Hepatocyte (in vitro differentiated cells): Measurements from ENCODE around the gene PAK1. TPM values are rescaled to one million over a fixed set of nuclear protein-coding genes. Genes with fewer than 3 reads are reported as not detected.

Experiments
- DNase-seq: peaks from one replicate; pipeline ENCODE4 v3.0.0-alpha.2; 2016; ENCODE audit warnings: low spot score
- H2AFZ ChIP-seq: fragments of 200-600 bp; sonication (generic); 2 replicates; pipeline ENCODE4 v1.6.0; 2016; ENCODE audit warnings: antibody characterized with exemption, mild to moderate bottlenecking
- H3K27ac ChIP-seq: fragments of 200-600 bp; sonication (generic); 2 replicates; pipeline ENCODE4 v1.5.1; 2016; ENCODE audit warnings: mild to moderate bottlenecking
- H3K27me3 ChIP-seq: fragments of 200-600 bp; sonication (generic); 2 replicates; pipeline ENCODE4 v1.6.1; 2016
- H3K36me3 ChIP-seq: fragments of 200-600 bp; sonication (generic); replicated peaks from 2 replicates; pipeline ENCODE4 v1.5.1; 2016; ENCODE audit warnings: low read depth; ENCODE audit not compliant: insufficient read depth
- H3K4me1 ChIP-seq: fragments of 200-600 bp; sonication (generic); 2 replicates; pipeline ENCODE4 v1.5.1; 2016; ENCODE audit warnings: mild to moderate bottlenecking, moderate library complexity; ENCODE audit not compliant: insufficient read depth
- H3K4me2 ChIP-seq: fragments of 200-600 bp; sonication (generic); 2 replicates; pipeline ENCODE4 v1.6.0; 2016
- H3K4me3 ChIP-seq: fragments of 200-600 bp; sonication (generic); 2 replicates; pipeline ENCODE4 v1.5.1; 2016; ENCODE audit warnings: mild to moderate bottlenecking
- H3K79me2 ChIP-seq: fragments of 200-600 bp; sonication (generic); 2 replicates; pipeline ENCODE4 v1.6.0; 2017; ENCODE audit warnings: mild to moderate bottlenecking
- H3K9me2 ChIP-seq: fragments of 200-600 bp; sonication (generic); replicated peaks from 2 replicates; pipeline ENCODE4 v1.6.0; 2017; ENCODE audit warnings: mild to moderate bottlenecking; ENCODE audit not compliant: insufficient read depth
- H3K9me3 ChIP-seq: fragments of 200-600 bp; sonication (generic); 2 replicates; pipeline ENCODE4 v1.5.1; 2016; ENCODE audit warnings: low read depth, mild to moderate bottlenecking
- H4K20me1 ChIP-seq: fragments of 200-600 bp; sonication (generic); 2 replicates; pipeline ENCODE4 v1.6.0; 2016; ENCODE audit warnings: mild to moderate bottlenecking; ENCODE audit not compliant: insufficient read depth, poor library complexity, severe bottlenecking
- EZH2 ChIP-seq: fragments of 200-600 bp; sonication (generic); IDR thresholded peaks from 2 replicates; pipeline ENCODE4 v1.6.1; 2016; ENCODE audit warnings: antibody characterized with exemption, mild to moderate bottlenecking, borderline replicate concordance
- EZH2phosphoT487 ChIP-seq: fragments of 200-600 bp; sonication (generic); IDR thresholded peaks from one replicate; pipeline ENCODE4 v1.6.1; 2018; ENCODE audit warnings: antibody characterized with exemption, mild to moderate bottlenecking, low read depth, moderate library complexity; ENCODE audit not compliant: unreplicated experiment, severe bottlenecking
- WGBS: methylation state at CpG from one replicate; pipeline ENCODE4 v1.1.6; 2016; ENCODE audit warnings: low lambda C conversion rate; ENCODE audit errors: missing lambda C conversion rate; 5-methylcytosine and 5-hydroxymethylcytosine counted together
- polyA plus RNA-seq: library from polyadenylated mRNA; unstranded; fragments of >200 nt; fragmentation: Nextera tagmentation; extraction: Ambion mirVana; gene quantifications from 2 replicates; pipeline ENCODE4 v1.2.1, GENCODE V29; 2016
- total RNA-seq: library from RNA; depleted of rRNA; stranded (reverse); fragments of >200 nt; gene quantifications from 2 replicates; pipeline ENCODE4 v1.2.3, GENCODE V29; 2014
- TF ChIP-seq, protein P1 (sequence below): fragments of 200-600 bp; sonication (generic); IDR thresholded peaks from 2 replicates; pipeline ENCODE4 v1.5.1; 2016; ENCODE audit warnings: antibody characterized with exemption, mild to moderate bottlenecking; ENCODE audit not compliant: poor library complexity

PAK1 gene
- total and polyA plus RNA-seq, 2 experiments from 2014 or later = 30.3 to 62.0 TPM

GRCh38 chr11:77518471-77518870, 44.6 kb upstream of the PAK1 start:
- Histone ChIP-seq H3K9me3 (no peaks in the 10 kb centered on the region), H3K27me3 (no peaks in the 10 kb centered on the region), H2AFZ (no peak overlapping the region), H3K4me3 (no peak overlapping the region), H3K36me3 (no peaks in the 10 kb centered on the region), H3K4me2 (no peak overlapping the region), H3K4me1 (peaks cover 7% of the 10 kb centered on the region), H4K20me1 (no peaks in the 10 kb centered on the region), H3K9me2 (no peaks in the 10 kb centered on the region), H3K79me2 (no peaks in the 10 kb centered on the region), H3K27ac (no peak overlapping the region)
- 90% methylated on average over 2 of the region's 2 CpGs for WGBS
- TF ChIP-seq, protein P1, sequence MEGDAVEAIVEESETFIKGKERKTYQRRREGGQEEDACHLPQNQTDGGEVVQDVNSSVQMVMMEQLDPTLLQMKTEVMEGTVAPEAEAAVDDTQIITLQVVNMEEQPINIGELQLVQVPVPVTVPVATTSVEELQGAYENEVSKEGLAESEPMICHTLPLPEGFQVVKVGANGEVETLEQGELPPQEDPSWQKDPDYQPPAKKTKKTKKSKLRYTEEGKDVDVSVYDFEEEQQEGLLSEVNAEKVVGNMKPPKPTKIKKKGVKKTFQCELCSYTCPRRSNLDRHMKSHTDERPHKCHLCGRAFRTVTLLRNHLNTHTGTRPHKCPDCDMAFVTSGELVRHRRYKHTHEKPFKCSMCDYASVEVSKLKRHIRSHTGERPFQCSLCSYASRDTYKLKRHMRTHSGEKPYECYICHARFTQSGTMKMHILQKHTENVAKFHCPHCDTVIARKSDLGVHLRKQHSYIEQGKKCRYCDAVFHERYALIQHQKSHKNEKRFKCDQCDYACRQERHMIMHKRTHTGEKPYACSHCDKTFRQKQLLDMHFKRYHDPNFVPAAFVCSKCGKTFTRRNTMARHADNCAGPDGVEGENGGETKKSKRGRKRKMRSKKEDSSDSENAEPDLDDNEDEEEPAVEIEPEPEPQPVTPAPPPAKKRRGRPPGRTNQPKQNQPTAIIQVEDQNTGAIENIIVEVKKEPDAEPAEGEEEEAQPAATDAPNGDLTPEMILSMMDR = no peak
- DNase-seq = no peak

DNA sequence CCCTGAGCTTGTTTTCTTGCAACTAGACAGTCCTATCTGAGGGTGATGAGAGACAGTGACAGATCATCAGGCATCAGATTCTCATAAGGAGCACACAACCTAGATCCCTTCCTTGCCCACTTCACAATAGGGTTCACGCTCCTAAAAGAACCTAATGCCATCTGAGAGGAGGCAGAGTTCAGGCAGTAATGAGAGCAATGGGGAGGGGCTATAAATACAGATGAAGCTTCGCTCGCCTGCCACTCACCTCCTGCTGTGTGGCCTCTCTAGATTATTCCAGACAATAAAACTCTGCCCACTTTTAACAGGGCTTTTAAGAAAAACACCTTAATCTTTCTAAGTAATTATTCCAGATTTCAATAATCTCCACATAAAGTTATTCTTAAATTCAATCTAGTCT, 43.9 kb upstream of the PAK1 start:
- Histone ChIP-seq H3K27me3 (no peaks in the 10 kb centered on the region), H3K9me3 (no peaks in the 10 kb centered on the region), H3K36me3 (no peaks in the 10 kb centered on the region), H3K4me2 (no peak overlapping the region), H3K79me2 (no peaks in the 10 kb centered on the region), H3K9me2 (no peaks in the 10 kb centered on the region), H4K20me1 (no peaks in the 10 kb centered on the region), H3K4me3 (no peak overlapping the region), H2AFZ (no peak overlapping the region), H3K4me1 (peaks cover 7% of the 10 kb centered on the region), H3K27ac (no peak overlapping the region)
- DNase-seq = no peak
- TF ChIP-seq, protein P1 = no peak
- no peak for TF ChIP-seq EZH2phosphoT487
- TF ChIP-seq EZH2 = no peak
- 96% methylated on average over 3 of the region's 3 CpGs for WGBS

GRCh38 chr11:77517226-77517625, 43.3 kb upstream of the PAK1 start:
- H3K27ac ChIP-seq = no peak overlapping the region
- no peak overlapping the region for H2AFZ ChIP-seq
- 96% methylated on average over 2 of the region's 2 CpGs for WGBS
- no peaks in the 10 kb centered on the region for H3K36me3 ChIP-seq
- H4K20me1 ChIP-seq = no peaks in the 10 kb centered on the region
- H3K9me2 ChIP-seq = no peaks in the 10 kb centered on the region
- no peak overlapping the region for H3K4me2 ChIP-seq
- no peak overlapping the region for H3K4me3 ChIP-seq
- no peaks in the 10 kb centered on the region for H3K9me3 ChIP-seq
- H3K79me2 ChIP-seq = no peaks in the 10 kb centered on the region
- H3K27me3 ChIP-seq = no peaks in the 10 kb centered on the region
- TF ChIP-seq, protein P1 = no peak
- no peak for TF ChIP-seq EZH2phosphoT487
- TF ChIP-seq EZH2 = no peak
- DNase-seq = no peak
- H3K4me1 ChIP-seq = peaks cover 7% of the 10 kb centered on the region

GRCh38 chr11:77515483-77515882, 41.6 kb upstream of the PAK1 start:
- Histone ChIP-seq H3K4me3 (no peak overlapping the region), H3K27ac (peak overlapping the region; percentile 76), H3K79me2 (no peaks in the 10 kb centered on the region), H3K27me3 (no peaks in the 10 kb centered on the region), H3K9me2 (no peaks in the 10 kb centered on the region), H3K36me3 (no peaks in the 10 kb centered on the region), H4K20me1 (no peaks in the 10 kb centered on the region), H3K4me1 (peaks cover 7% of the 10 kb centered on the region), H3K4me2 (peak overlapping the region; percentile 26), H3K9me3 (no peaks in the 10 kb centered on the region), H2AFZ (no peak overlapping the region)
- TF ChIP-seq, protein P1 = no peak
- TF ChIP-seq EZH2 (no peak), EZH2phosphoT487 (no peak)
- WGBS = 43% methylated on average over 3 of the region's 3 CpGs
- DNase-seq = peak; percentile 60
